GM12865 (cell line): ENCODE data around the gene BRSK1.

ENCODE experiments used
- DNase-seq: peaks from one replicate; pipeline ENCODE4 v3.0.0; 2010; ENCODE audit warnings: low read depth
- H3K4me3 ChIP-seq: 2 replicates; pipeline ENCODE4 v1.5.1; 2011; ENCODE audit warnings: mild to moderate bottlenecking, low read depth, low read length, control low read depth
- CTCF ChIP-seq: IDR thresholded peaks from 2 replicates; pipeline ENCODE4 v1.5.1; 2011; ENCODE audit warnings: low read length, control low read depth, low read depth, inconsistent platforms; ENCODE audit not compliant: insufficient read depth; ENCODE audit errors: missing control alignments

The BRSK1 gene

GRCh38 chr19:55305491-55305890 lies 21.7 kb downstream of the BRSK1 start:
- TF ChIP-seq CTCF, result no peak
- H3K4me3 ChIP-seq, result no peak overlapping the region
- DNase-seq, result peak; percentile 46

- no peak overlapping the region for H3K4me3 ChIP-seq
- no peak for TF ChIP-seq CTCF
- DNase-seq, result peak; percentile 30
These were observed 22.3 kb downstream of the BRSK1 start for GRCh38 chr19:55305983-55306562.

GRCh38 chr19:55306712-55307111 lies 22.9 kb downstream of the BRSK1 start:
- TF ChIP-seq CTCF, result no peak
- no peak for DNase-seq
- H3K4me3 ChIP-seq, result no peak overlapping the region

GRCh38 chr19:55308281-55308680 lies 24.5 kb downstream of the BRSK1 start:
- TF ChIP-seq CTCF, result no peak
- no peak overlapping the region for H3K4me3 ChIP-seq
- peak; percentile 40 for DNase-seq

- DNase-seq, result no peak
- TF ChIP-seq CTCF, result no peak
- H3K4me3 ChIP-seq, result no peak overlapping the region
These were observed 25.7 kb downstream of the BRSK1 start for GRCh38 chr19:55309448-55309847.

- no peak for DNase-seq
- no peak for TF ChIP-seq CTCF
- H3K4me3 ChIP-seq, result no peak overlapping the region
These were observed 26.7 kb downstream of the BRSK1 start for GRCh38 chr19:55310498-55310897.

GRCh38 chr19:55311397-55311796 lies 27.6 kb downstream of the BRSK1 start:
- no peak for TF ChIP-seq CTCF
- H3K4me3 ChIP-seq, result no peak overlapping the region
- DNase-seq, result no peak
